ENCODE data around the gene NSUN2. TPM values are rescaled to one million over a fixed set of nuclear protein-coding genes. Genes with fewer than 3 reads are reported as not detected.

Gene NSUN2
- total and polyA plus RNA-seq, 2 experiments from 2014 or later, result 65.4 to 112 TPM

- H3K27me3 ChIP-seq (ENCODE audit: insufficient read depth), result no peaks in the 10 kb centered on the region
- peaks cover 29% of the 10 kb centered on the region for H3K9me3 Mint-ChIP-seq
- peaks cover 18% of the 10 kb centered on the region; the same call in 1 of the 2 replicates for H3K9me2 ChIP-seq (ENCODE audit: insufficient read depth)
- TF ChIP-seq ZNF331 (CRISPR knock-in tag; IDR thresholded peaks at IDR 0.05; ENCODE audit: low read depth), result no peak
- TF ChIP-seq EZH2phosphoT487 (IDR thresholded peaks at IDR 0.05; ENCODE audit: unreplicated experiment), result no peak
- TF ChIP-seq EZH2 (IDR thresholded peaks at IDR 0.05; ENCODE audit: low read depth, unreplicated experiment), result no peak
- TF ChIP-seq STAT1 (IDR thresholded peaks at IDR 0.05; ENCODE audit: unreplicated experiment), result no peak
- TF ChIP-seq ETS1 (IDR thresholded peaks at IDR 0.05), result no peak
- no peak for TF ChIP-seq REST (IDR thresholded peaks at IDR 0.05; ENCODE audit: unreplicated experiment)
- TF ChIP-seq CTCF (conservative IDR thresholded peaks at IDR 0.05; ENCODE audit: low read depth in 2 of 2), result no peak
- TF ChIP-seq CREB1 (CRISPR knock-in tag; IDR thresholded peaks at IDR 0.05; ENCODE audit: low read depth), result no peak
- TF ChIP-seq NANOG (IDR thresholded peaks at IDR 0.05; ENCODE audit: borderline replicate concordance), result no peak
- TF ChIP-seq ZNF114 (CRISPR knock-in tag; IDR thresholded peaks at IDR 0.05), result no peak
- no peak for TF ChIP-seq POLR2AphosphoS5 (IDR thresholded peaks at IDR 0.05; ENCODE audit: low read depth)
- TF ChIP-seq, protein P1, sequence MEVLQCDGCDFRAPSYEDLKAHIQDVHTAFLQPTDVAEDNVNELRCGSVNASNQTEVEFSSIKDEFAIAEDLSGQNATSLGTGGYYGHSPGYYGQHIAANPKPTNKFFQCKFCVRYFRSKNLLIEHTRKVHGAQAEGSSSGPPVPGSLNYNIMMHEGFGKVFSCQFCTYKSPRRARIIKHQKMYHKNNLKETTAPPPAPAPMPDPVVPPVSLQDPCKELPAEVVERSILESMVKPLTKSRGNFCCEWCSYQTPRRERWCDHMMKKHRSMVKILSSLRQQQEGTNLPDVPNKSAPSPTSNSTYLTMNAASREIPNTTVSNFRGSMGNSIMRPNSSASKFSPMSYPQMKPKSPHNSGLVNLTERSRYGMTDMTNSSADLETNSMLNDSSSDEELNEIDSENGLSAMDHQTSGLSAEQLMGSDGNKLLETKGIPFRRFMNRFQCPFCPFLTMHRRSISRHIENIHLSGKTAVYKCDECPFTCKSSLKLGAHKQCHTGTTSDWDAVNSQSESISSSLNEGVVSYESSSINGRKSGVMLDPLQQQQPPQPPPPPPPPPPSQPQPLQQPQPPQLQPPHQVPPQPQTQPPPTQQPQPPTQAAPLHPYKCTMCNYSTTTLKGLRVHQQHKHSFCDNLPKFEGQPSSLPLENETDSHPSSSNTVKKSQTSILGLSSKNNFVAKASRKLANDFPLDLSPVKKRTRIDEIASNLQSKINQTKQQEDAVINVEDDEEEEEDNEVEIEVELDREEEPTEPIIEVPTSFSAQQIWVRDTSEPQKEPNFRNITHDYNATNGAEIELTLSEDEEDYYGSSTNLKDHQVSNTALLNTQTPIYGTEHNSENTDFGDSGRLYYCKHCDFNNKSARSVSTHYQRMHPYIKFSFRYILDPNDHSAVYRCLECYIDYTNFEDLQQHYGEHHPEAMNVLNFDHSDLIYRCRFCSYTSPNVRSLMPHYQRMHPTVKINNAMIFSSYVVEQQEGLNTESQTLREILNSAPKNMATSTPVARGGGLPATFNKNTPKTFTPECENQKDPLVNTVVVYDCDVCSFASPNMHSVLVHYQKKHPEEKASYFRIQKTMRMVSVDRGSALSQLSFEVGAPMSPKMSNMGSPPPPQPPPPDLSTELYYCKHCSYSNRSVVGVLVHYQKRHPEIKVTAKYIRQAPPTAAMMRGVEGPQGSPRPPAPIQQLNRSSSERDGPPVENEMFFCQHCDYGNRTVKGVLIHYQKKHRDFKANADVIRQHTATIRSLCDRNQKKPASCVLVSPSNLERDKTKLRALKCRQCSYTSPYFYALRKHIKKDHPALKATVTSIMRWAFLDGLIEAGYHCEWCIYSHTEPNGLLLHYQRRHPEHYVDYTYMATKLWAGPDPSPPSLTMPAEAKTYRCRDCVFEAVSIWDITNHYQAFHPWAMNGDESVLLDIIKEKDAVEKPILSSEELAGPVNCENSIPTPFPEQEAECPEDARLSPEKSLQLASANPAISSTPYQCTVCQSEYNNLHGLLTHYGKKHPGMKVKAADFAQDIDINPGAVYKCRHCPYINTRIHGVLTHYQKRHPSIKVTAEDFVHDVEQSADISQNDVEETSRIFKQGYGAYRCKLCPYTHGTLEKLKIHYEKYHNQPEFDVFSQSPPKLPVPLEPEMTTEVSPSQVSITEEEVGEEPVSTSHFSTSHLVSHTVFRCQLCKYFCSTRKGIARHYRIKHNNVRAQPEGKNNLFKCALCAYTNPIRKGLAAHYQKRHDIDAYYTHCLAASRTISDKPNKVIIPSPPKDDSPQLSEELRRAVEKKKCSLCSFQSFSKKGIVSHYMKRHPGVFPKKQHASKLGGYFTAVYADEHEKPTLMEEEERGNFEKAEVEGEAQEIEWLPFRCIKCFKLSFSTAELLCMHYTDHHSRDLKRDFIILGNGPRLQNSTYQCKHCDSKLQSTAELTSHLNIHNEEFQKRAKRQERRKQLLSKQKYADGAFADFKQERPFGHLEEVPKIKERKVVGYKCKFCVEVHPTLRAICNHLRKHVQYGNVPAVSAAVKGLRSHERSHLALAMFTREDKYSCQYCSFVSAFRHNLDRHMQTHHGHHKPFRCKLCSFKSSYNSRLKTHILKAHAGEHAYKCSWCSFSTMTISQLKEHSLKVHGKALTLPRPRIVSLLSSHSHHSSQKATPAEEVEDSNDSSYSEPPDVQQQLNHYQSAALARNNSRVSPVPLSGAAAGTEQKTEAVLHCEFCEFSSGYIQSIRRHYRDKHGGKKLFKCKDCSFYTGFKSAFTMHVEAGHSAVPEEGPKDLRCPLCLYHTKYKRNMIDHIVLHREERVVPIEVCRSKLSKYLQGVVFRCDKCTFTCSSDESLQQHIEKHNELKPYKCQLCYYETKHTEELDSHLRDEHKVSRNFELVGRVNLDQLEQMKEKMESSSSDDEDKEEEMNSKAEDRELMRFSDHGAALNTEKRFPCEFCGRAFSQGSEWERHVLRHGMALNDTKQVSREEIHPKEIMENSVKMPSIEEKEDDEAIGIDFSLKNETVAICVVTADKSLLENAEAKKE (CRISPR knock-in tag; IDR thresholded peaks at IDR 0.05), result no peak
- no peak for TF ChIP-seq JUNB (IDR thresholded peaks at IDR 0.05; ENCODE audit: unreplicated experiment)
- no peaks in the 10 kb centered on the region for H3F3A ChIP-seq (replicated peaks; ENCODE audit: low read depth)
- no peak overlapping the region for H2AFZ ChIP-seq
- H4K20me1 ChIP-seq (replicated peaks; ENCODE audit: insufficient read depth), result no peaks in the 10 kb centered on the region; the same call in 1 of the 2 replicates
- no peak overlapping the region for H3K27ac ChIP-seq (ENCODE audit: low read depth)
- H3K36me3 Mint-ChIP-seq (ENCODE audit: low read depth), result peaks cover 55% of the 10 kb centered on the region
- DNase-seq (ENCODE audit: low spot score) (no peak), ATAC-seq (no peak)
- H3K4me1 Mint-ChIP-seq, result no peaks in the 10 kb centered on the region
- H3K36me3 ChIP-seq (ENCODE audit: insufficient read depth), result no peaks in the 10 kb centered on the region
- no peak overlapping the region for H3K27ac Mint-ChIP-seq
- no peaks in the 10 kb centered on the region for H3K79me2 ChIP-seq (replicated peaks; ENCODE audit: insufficient read depth)
- H3K4me3 ChIP-seq, result no peak overlapping the region
- no peaks in the 10 kb centered on the region for H3K4me1 ChIP-seq (ENCODE audit: insufficient read depth)
- H3K4me3 Mint-ChIP-seq, result no peak overlapping the region
- no peak overlapping the region for H3K4me2 ChIP-seq
- no peaks in the 10 kb centered on the region for H3K27me3 Mint-ChIP-seq (ENCODE audit: insufficient read depth, low read depth, poor library complexity)
Measured at GRCh38 chr5:6674421-6674820, 41.6 kb upstream of the NSUN2 start.
